ENCODE data around the gene CDHR1. TPM values are rescaled to one million over a fixed set of nuclear protein-coding genes. Genes with fewer than 3 reads are reported as not detected.

Gene CDHR1
- total RNA-seq: 5.3 TPM

GRCh38 chr10:84194424-84195043, at the start of gene CDHR1:
Gene CDHR1, plus strand, starts transcription at chr10:84194537. Its CDS starts 224 bp downstream, at chr10:84194761.

GRCh38 chr10:84173501-84173929, 20.8 kb upstream of the CDHR1 start, which contains the start of gene GPR15LG:
Gene GPR15LG, plus strand, starts transcription at chr10:84173801. Its CDS starts 51 bp downstream, at chr10:84173852.

GRCh38 chr10:84225427-84226173, 31.3 kb downstream of the CDHR1 start, which contains the start of gene LRIT2:
Gene LRIT2, minus strand, starts transcription at chr10:84225544. Its CDS starts 24 bp downstream, at chr10:84225520.

GRCh38 chr10:84241185-84241790, 47.0 kb downstream of the CDHR1 start, which contains the start of gene LRIT1:
Gene LRIT1, minus strand, starts transcription at chr10:84241546. Its CDS starts 107 bp downstream, at chr10:84241439.

GRCh38 chr10:84244651-84245270, 50.4 kb downstream of the CDHR1 start, which contains the start of gene RGR:
Gene RGR, plus strand, starts transcription at chr10:84245053. Its CDS starts 38 bp downstream, at chr10:84245091.

Other genes with a start within 250 kb of the CDHR1 start
- gene GHITM, start 55.0 kb upstream of the CDHR1 start, total RNA-seq: 110 TPM
- gene GPR15LG, start 20.7 kb upstream of the CDHR1 start, total RNA-seq: not detected
- gene LRIT2, start 31.0 kb downstream of the CDHR1 start, total RNA-seq: not detected
- not detected for gene LRIT1, start 47.0 kb downstream of the CDHR1 start, total RNA-seq
- gene RGR, start 50.5 kb downstream of the CDHR1 start, total RNA-seq: 0.31 TPM
- 110 TPM for gene CCSER2, start 134.1 kb downstream of the CDHR1 start, total RNA-seq

Measured in parietal lobe (tissue), 1 donor.